HG02852 (cell line): ENCODE results near the gene OVCH2.
"Not testable (repeated sequence)": the region's sequence is repeated elsewhere in the genome, so short reads cannot be mapped to it uniquely, and the experiment has no call there.

Experiments used
- ATAC-seq: cut with Tn5 transposase; IDR thresholded peaks from one replicate; pipeline ENCODE4 v1.9.1; 2021; ENCODE audit warnings: mild to moderate bottlenecking, moderate library complexity; ENCODE audit not compliant: unreplicated experiment

Gene OVCH2

GRCh38 chr11:7671347-7672215, 34.7 kb downstream of the OVCH2 start:
- ATAC-seq, result peak; percentile 64

DNA sequence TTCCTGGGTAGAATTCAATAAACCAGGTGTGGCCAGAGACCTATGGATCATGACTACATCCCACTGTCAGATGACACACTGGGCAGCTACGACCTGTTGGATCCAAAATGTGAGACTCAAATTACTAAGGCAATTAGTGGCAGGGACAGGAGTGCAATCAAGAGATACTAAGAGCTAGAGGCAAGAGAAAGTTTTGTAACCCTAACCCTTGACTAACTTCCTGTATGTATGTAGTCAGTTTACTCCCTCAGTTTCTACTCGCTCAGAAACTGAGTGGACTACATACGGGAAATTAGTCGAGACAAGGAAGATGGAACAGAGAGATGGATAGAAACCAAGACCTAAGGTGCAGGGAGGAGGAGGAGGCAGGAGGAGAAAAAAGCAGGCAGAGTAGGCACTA, 35.6 kb downstream of the OVCH2 start:
- ATAC-seq, result no peak

DNA sequence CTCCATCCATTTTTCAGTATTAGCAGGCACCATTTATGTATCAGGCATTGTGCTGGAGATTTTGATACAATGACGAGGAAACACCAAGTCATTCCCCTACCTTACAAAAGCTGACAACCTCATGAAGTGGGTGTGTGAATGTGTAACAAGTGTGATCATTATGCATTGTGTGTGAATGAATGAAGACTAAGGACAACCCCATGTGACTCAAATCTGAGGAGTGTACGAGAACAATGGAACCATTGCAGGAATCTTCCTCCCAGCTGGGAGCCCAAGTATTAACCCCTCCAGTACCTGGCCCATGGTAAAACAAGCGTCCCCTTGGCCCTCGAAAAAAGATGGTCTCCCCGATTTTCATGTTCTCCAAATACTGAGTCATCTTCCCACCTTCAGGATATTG, 37.4 kb downstream of the OVCH2 start:
- no peak for ATAC-seq

- ATAC-seq, result no peak
These were observed 37.8 kb downstream of the OVCH2 start for GRCh38 chr11:7668464-7668863.

DNA sequence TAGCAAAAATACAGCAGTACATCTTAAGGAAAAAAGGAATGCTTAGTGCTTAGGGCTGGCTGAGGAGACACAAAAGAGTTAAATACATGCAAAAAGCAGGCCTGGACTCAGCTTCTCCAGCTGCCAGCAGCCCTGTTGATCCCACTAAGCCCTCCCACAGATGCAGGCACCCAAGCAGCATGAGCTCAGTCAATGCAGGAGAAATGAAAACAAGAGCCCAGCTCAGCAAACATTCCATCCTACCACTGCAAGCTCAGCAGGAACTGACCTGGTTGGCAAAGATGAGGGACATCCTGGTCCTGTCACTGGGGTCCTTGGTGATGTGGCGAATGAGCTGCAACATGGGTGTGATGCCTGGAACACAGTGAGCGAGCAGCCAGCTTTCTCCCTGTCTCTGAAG, 38.8 kb downstream of the OVCH2 start:
- ATAC-seq, result no peak

DNA sequence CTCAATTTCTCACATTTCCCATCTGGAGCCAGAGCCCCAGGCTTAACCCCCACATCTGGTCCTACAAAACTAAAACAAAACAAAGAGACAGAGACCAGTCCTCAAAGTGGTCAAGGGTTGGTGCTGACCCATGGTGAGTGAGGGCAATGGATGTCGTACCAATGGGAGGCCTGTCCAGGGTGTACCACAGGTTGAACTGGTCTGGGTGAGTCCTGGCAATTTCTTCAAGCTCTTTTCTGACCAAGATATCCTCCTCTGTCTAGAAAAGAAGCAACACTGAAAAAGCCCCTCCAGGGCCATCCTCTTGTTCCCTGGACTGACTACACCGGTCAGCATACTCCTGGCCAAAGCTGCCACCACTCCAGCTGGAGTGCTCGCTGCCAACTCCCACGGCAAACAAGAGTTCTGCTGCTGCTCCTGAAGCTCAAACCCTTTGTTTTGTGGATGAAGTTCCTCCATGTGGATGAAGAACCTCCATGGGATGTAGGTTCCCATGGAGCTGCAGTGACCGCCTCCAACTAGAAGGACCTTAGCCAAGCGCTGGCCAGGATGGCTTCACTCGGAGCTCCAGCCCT, 39.9 kb downstream of the OVCH2 start:
- ATAC-seq, result no peak

DNA sequence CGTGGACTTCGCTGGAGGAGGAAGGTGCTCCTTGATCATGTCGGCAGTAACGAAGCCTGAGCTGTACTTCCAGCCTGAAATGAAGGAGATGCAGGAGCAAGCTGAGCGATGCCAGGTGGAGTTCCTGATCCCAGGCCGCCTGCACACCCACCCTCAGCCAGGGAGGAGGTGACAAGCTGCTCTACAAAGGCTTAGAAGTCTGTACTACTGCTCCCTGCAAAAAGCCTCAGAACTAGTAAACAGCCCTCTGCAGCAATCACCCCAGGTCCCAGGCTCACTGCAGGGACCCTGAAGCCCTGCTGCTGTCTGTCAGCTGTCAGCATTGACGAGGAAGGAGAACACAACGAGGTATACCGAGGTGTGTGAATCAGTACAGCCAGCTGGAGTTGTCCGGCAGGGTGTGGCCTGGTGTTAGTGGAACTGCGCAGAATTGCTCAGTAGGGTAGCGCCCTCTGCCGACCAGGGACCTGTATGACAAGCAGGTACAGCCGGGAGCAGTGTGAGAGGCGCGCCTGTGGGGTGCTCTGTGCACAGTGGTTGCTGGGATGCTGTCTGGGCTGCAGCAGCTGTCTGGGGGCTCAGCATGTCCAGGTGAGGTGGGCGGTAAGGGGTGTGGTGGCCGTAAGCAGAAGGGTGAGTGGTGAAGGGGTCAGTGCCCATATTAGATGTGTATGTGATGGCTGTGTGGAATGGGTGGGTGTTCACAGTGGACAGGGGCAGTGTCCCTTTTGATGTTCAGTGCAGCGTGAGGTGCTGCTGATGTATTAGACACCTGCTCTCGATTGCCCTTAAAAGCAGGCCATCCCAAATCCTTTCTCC, 40.6 kb downstream of the OVCH2 start:
- ATAC-seq, result peak; percentile 97

GRCh38 chr11:7664867-7665266, 41.4 kb downstream of the OVCH2 start:
- ATAC-seq, result no peak

- not testable (repeated sequence) for ATAC-seq
These were observed 42.7 kb downstream of the OVCH2 start for GRCh38 chr11:7663531-7663930.

GRCh38 chr11:7657306-7658025, 48.8 kb downstream of the OVCH2 start:
- no peak for ATAC-seq

GRCh38 chr11:7656704-7657103, 49.6 kb downstream of the OVCH2 start:
- ATAC-seq, result no peak

GRCh38 chr11:7655253-7656217, 50.7 kb downstream of the OVCH2 start:
- no peak for ATAC-seq

- ATAC-seq, result no peak
These were observed 52.0 kb downstream of the OVCH2 start for GRCh38 chr11:7654195-7654705.

- no peak for ATAC-seq
These were observed 54.6 kb downstream of the OVCH2 start for GRCh38 chr11:7651700-7652099.

GRCh38 chr11:7651140-7651551, 55.1 kb downstream of the OVCH2 start:
- ATAC-seq, result no peak

- ATAC-seq, result no peak
These were observed 58.0 kb downstream of the OVCH2 start for GRCh38 chr11:7648264-7648663.

DNA sequence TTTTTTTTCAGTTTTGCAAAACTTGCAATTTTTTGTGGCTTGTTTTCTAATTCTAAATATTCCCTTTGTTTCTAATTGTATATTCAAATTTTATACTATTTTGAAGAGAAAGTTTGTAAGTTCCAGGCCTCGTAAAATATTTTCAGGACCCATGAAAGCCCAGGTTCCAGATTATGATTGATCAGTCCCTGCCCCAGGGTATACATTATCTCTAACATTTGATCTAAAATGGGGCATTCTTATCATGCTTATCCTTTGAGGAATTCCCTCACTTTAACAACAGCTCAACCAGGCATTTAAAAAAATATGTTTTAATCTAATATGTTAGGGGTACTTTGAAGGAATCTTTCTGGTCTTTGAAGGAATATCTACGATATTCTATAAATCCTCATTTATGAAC, 59.4 kb downstream of the OVCH2 start:
- no peak for ATAC-seq

DNA sequence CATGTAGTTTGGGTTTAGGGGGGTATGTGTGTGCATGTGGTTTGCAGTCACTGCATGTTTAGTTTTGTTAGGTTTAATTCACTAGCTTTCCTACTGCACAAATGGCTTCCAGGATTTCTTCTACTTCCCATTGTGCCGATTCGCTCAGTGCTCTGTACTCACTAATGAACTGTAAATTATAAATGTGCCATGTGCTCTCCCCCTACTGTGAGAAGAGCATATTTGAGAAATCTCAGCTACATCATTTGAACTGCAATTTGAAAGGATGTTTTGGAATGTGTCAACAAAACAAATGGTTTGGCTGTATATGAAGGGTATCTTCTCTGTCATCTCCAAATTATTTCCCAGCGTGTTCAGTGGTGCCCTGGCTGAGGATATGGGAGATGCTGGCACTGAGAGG, 61.1 kb downstream of the OVCH2 start:
- ATAC-seq, result no peak

DNA sequence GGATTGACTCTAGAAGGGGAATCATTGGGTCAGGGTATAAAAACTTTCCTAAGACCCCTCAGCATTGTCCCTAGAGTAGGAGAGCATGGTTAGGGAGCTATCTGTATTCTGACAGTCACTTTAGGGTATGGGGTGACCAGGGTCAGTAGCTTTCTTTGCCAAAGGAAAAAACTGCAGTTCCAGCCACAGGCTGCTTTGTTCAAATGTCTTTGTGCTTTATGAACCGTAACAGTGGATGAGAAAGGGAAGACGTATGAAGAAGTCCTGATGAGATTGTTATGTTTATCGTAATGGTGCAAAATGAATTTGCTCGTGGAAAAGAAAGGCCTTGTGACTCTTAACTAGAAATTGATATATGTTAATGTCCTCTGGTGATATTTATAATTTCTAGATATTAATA, 63.0 kb downstream of the OVCH2 start:
- ATAC-seq, result no peak

DNA sequence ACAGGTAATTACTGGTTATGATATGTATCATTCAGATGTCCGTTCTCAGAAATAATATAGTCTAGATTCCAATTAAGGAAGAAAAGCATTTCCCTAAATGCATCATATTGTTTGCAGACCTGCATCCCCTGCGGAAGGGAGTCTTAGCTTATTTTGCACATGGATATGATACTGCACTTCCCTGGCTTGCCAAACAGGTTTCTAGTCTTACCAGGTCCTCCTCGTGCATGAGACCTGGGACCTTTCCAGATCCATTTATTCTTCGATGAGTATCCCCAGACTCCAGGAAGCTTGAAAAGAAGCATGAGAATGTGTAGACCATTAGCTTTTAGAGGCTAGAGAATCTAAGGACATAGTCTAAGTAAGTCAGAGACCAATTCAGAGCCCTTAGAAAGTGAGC, 63.5 kb downstream of the OVCH2 start:
- ATAC-seq, result no peak
